ENCODE measurements around the gene PLA2G2F. TPM values are rescaled to one million over a fixed set of nuclear protein-coding genes. Genes with fewer than 3 reads are reported as not detected.

The PLA2G2F gene
- total RNA-seq, 1 donor from 2014 or later: not detected

GRCh38 chr1:20178634-20179370 is 39.7 kb downstream of the PLA2G2F start:
- Mint-ChIP-seq H3K27me3 (ENCODE audit: low read depth) (peaks cover 11% of the 10 kb centered on the region), H3K36me3 (no peaks in the 10 kb centered on the region), H3K4me3 (no peak overlapping the region), H3K4me1 (peaks cover 11% of the 10 kb centered on the region), H3K27ac (no peak overlapping the region), H3K9me3 (peaks cover 4% of the 10 kb centered on the region)
- TF ChIP-seq CTCF (IDR thresholded peaks at IDR 0.05; ENCODE audit: unreplicated experiment): no peak
- no peak for DNase-seq (ENCODE audit: low spot score in 2 of 2, unreplicated experiment in 2 of 2)

GRCh38 chr1:20179371-20180128 is 40.4 kb downstream of the PLA2G2F start:
- Mint-ChIP-seq H3K27ac (no peak overlapping the region), H3K4me1 (peaks cover 14% of the 10 kb centered on the region), H3K9me3 (peaks cover 4% of the 10 kb centered on the region), H3K4me3 (no peak overlapping the region), H3K27me3 (ENCODE audit: low read depth) (peaks cover 13% of the 10 kb centered on the region), H3K36me3 (no peaks in the 10 kb centered on the region)
- TF ChIP-seq CTCF (IDR thresholded peaks at IDR 0.05; ENCODE audit: unreplicated experiment): no peak
- no peak for DNase-seq (ENCODE audit: low spot score in 2 of 2, unreplicated experiment in 2 of 2)

GRCh38 chr1:20180129-20180843 is 41.2 kb downstream of the PLA2G2F start:
- H3K9me3 Mint-ChIP-seq: peaks cover 4% of the 10 kb centered on the region
- peaks cover 13% of the 10 kb centered on the region for H3K27me3 Mint-ChIP-seq (ENCODE audit: low read depth)
- no peak for DNase-seq (ENCODE audit: low spot score in 2 of 2, unreplicated experiment in 2 of 2)
- H3K36me3 Mint-ChIP-seq: no peaks in the 10 kb centered on the region
- no peak for TF ChIP-seq CTCF (IDR thresholded peaks at IDR 0.05; ENCODE audit: unreplicated experiment)
- no peak overlapping the region for H3K27ac Mint-ChIP-seq
- peaks cover 19% of the 10 kb centered on the region for H3K4me1 Mint-ChIP-seq
- H3K4me3 Mint-ChIP-seq: no peak overlapping the region

GRCh38 chr1:20180844-20181207 is 41.7 kb downstream of the PLA2G2F start:
- Mint-ChIP-seq H3K36me3 (no peaks in the 10 kb centered on the region), H3K27me3 (ENCODE audit: low read depth) (peaks cover 13% of the 10 kb centered on the region), H3K9me3 (peaks cover 4% of the 10 kb centered on the region), H3K27ac (no peak overlapping the region), H3K4me3 (no peak overlapping the region), H3K4me1 (peaks cover 21% of the 10 kb centered on the region)
- DNase-seq (ENCODE audit: low spot score in 2 of 2, unreplicated experiment in 2 of 2): no peak
- TF ChIP-seq CTCF (IDR thresholded peaks at IDR 0.05; ENCODE audit: unreplicated experiment): no peak

GRCh38 chr1:20182415-20182814 is 43.3 kb downstream of the PLA2G2F start:
- TF ChIP-seq CTCF (IDR thresholded peaks at IDR 0.05; ENCODE audit: unreplicated experiment): no peak
- Mint-ChIP-seq H3K4me1 (peaks cover 26% of the 10 kb centered on the region), H3K27ac (no peak overlapping the region), H3K27me3 (ENCODE audit: low read depth) (peaks cover 13% of the 10 kb centered on the region), H3K4me3 (no peak overlapping the region), H3K36me3 (no peaks in the 10 kb centered on the region), H3K9me3 (peaks cover 4% of the 10 kb centered on the region)
- DNase-seq (ENCODE audit: low spot score in 2 of 2, unreplicated experiment in 2 of 2): no peak

Data from mesothelial cell of epicardium (in vitro differentiated cells).